Fibroblast of villous mesenchyme (primary cell): ENCODE results near the gene BTBD16. TPM values are rescaled to one million over a fixed set of nuclear protein-coding genes. Genes with fewer than 3 reads are reported as not detected.
A peak's percentile ranks its signal among the peaks of the same experiment; 100 is the strongest.

ENCODE experiments used
- DNase-seq: peaks from one replicate; pipeline ENCODE4 v3.0.0-alpha.2; 2010; ENCODE audit warnings: low read depth
- H3K4me3 ChIP-seq: 2 replicates; pipeline ENCODE4 v1.5.1; 2011; ENCODE audit warnings: low read depth, mild to moderate bottlenecking, low read length
- CTCF ChIP-seq: IDR thresholded peaks from 2 replicates; pipeline ENCODE4 v1.5.1; 2012; ENCODE audit warnings: low read depth, mild to moderate bottlenecking, low read length; ENCODE audit not compliant: insufficient read depth
- total RNA-seq: library from RNA; depleted of rRNA; stranded (reverse); fragments of >200 nt; gene quantifications from 2 replicates; pipeline ENCODE4 v1.2.3, GENCODE V29; 2012

BTBD16 gene
- total RNA-seq, 1 donor: not detected

- DNase-seq: peak; percentile 37
- no peak overlapping the region for H3K4me3 ChIP-seq
- peak; percentile 75 for TF ChIP-seq CTCF
Observed at GRCh38 chr10:122279725-122280141, 8.6 kb downstream of the BTBD16 start.

GRCh38 chr10:122280156-122280555 lies 9.1 kb downstream of the BTBD16 start:
- DNase-seq: no peak
- H3K4me3 ChIP-seq: no peak overlapping the region
- TF ChIP-seq CTCF: no peak

GRCh38 chr10:122281018-122281626 lies 10.0 kb downstream of the BTBD16 start:
- no peak overlapping the region for H3K4me3 ChIP-seq
- no peak for TF ChIP-seq CTCF
- DNase-seq: no peak

GRCh38 chr10:122281751-122282150 lies 10.7 kb downstream of the BTBD16 start:
- no peak for TF ChIP-seq CTCF
- no peak for DNase-seq
- H3K4me3 ChIP-seq: no peak overlapping the region

- no peak for TF ChIP-seq CTCF
- no peak for DNase-seq
- H3K4me3 ChIP-seq: no peak overlapping the region
Observed at GRCh38 chr10:122282253-122282671, 11.2 kb downstream of the BTBD16 start.

GRCh38 chr10:122282909-122283308 lies 11.8 kb downstream of the BTBD16 start:
- no peak for TF ChIP-seq CTCF

More at GRCh38 chr10:122282909-122283308, 11.8 kb downstream of the BTBD16 start:
- no peak overlapping the region for H3K4me3 ChIP-seq
- no peak for DNase-seq
